Parathyroid adenoma (tissue), 2 donors: ENCODE data around the gene FOXJ3.

Experiments used
- H2AFZ ChIP-seq: fragments of 300-600 bp; sonication (generic); one replicate; pipeline ENCODE4 v1.7.0; 2017; ENCODE audit warnings: antibody characterized with exemption, mild to moderate bottlenecking
- H3K27ac ChIP-seq: fragments of 300-600 bp; sonication (generic); one replicate; pipeline ENCODE4 v1.7.0; 2017
- H3K27me3 ChIP-seq: fragments of 300-600 bp; sonication (generic); one replicate; pipeline ENCODE4 v1.7.0; 2017; ENCODE audit warnings: low read length; ENCODE audit not compliant: control insufficient read depth, insufficient read depth
- H3K36me3 ChIP-seq: fragments of 300-600 bp; sonication (generic); one replicate; pipeline ENCODE4 v1.7.0; 2017; ENCODE audit warnings: low read length; ENCODE audit not compliant: control insufficient read depth, insufficient read depth
- H3K4me1 ChIP-seq: fragments of 300-600 bp; sonication (generic); one replicate; pipeline ENCODE4 v1.7.0; 2017; ENCODE audit warnings: control low read depth
- H3K4me2 ChIP-seq: fragments of 300-600 bp; sonication (generic); one replicate; pipeline ENCODE4 v1.7.0; 2017; ENCODE audit warnings: low read length
- H3K4me3 ChIP-seq: fragments of 300-600 bp; sonication (generic); one replicate; pipeline ENCODE4 v1.7.0; 2017; ENCODE audit warnings: low read depth, low read length
- H3K79me2 ChIP-seq: fragments of 300-600 bp; sonication (generic); one replicate; pipeline ENCODE4 v1.7.0; 2017; ENCODE audit warnings: control low read depth
- H3K9ac ChIP-seq: fragments of 300-600 bp; sonication (generic); one replicate; pipeline ENCODE4 v1.7.0; 2017; ENCODE audit warnings: mild to moderate bottlenecking
- H3K9me3 ChIP-seq: fragments of 300-600 bp; sonication (generic); one replicate; pipeline ENCODE4 v1.7.0; 2017; ENCODE audit warnings: low read length; ENCODE audit not compliant: control insufficient read depth
- CTCF ChIP-seq: fragments of 300-600 bp; sonication (generic); IDR thresholded peaks from one replicate; pipeline ENCODE4 v1.7.0; 2017; ENCODE audit warnings: antibody characterized with exemption, mild to moderate bottlenecking
- donor health status: primary hyperparathyroidism.

Gene FOXJ3

GRCh38 chr1:42311138-42311537 is 23.9 kb downstream of the FOXJ3 start:
- H3K9ac ChIP-seq = no peak overlapping the region
- H3K36me3 ChIP-seq = no peaks in the 10 kb centered on the region
- peaks cover 4% of the 10 kb centered on the region for H3K4me1 ChIP-seq
- peaks cover 23% of the 10 kb centered on the region for H3K79me2 ChIP-seq
- H3K9me3 ChIP-seq = no peaks in the 10 kb centered on the region
- no peak overlapping the region for H2AFZ ChIP-seq
- no peak overlapping the region for H3K4me2 ChIP-seq
- TF ChIP-seq CTCF = no peak
- H3K27me3 ChIP-seq = no peaks in the 10 kb centered on the region
- no peak overlapping the region for H3K27ac ChIP-seq
- H3K4me3 ChIP-seq = no peak overlapping the region

DNA sequence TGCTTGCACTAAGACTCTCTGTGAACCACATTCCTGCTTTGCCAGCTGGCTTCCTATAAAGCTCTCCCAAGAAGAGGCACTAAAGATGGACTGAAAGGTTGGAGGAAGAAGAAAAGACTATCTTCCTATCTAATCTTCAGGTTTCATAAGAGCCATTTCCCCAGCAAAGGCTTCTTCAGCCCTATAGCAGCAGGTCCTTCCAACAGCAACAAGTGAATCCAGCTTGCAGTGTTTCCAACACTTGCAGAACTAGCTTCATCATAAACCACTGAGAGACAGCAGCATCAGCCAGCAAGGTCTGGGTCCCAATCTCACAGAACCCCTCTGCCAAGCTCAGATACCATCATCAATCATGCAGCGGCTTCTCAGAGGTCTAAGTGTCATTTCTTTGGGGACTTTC is 28.1 kb downstream of the FOXJ3 start:
- no peaks in the 10 kb centered on the region for H3K27me3 ChIP-seq
- H3K4me2 ChIP-seq = no peak overlapping the region
- H3K4me3 ChIP-seq = no peak overlapping the region
- peaks cover 4% of the 10 kb centered on the region for H3K4me1 ChIP-seq
- H3K36me3 ChIP-seq = no peaks in the 10 kb centered on the region
- H3K79me2 ChIP-seq = peaks cover 6% of the 10 kb centered on the region
- no peak overlapping the region for H2AFZ ChIP-seq
- H3K27ac ChIP-seq = no peak overlapping the region
- no peak overlapping the region for H3K9ac ChIP-seq
- no peak for TF ChIP-seq CTCF
- H3K9me3 ChIP-seq = no peaks in the 10 kb centered on the region

- H3K9ac ChIP-seq = no peak overlapping the region
- no peaks in the 10 kb centered on the region for H3K9me3 ChIP-seq
- H3K27ac ChIP-seq = no peak overlapping the region
- no peaks in the 10 kb centered on the region for H3K27me3 ChIP-seq
- H3K4me3 ChIP-seq = no peak overlapping the region
- peaks cover 4% of the 10 kb centered on the region for H3K4me1 ChIP-seq
- H3K36me3 ChIP-seq = no peaks in the 10 kb centered on the region
- no peak overlapping the region for H3K4me2 ChIP-seq
- H3K79me2 ChIP-seq = peaks cover 14% of the 10 kb centered on the region
- H2AFZ ChIP-seq = no peak overlapping the region
- TF ChIP-seq CTCF = no peak
These were observed 29.4 kb downstream of the FOXJ3 start for GRCh38 chr1:42305639-42306038.

- TF ChIP-seq CTCF = no peak
- H3K36me3 ChIP-seq = no peaks in the 10 kb centered on the region
- no peak overlapping the region for H3K27ac ChIP-seq
- H3K9me3 ChIP-seq = no peaks in the 10 kb centered on the region
- H3K9ac ChIP-seq = no peak overlapping the region
- H3K79me2 ChIP-seq = peaks cover 22% of the 10 kb centered on the region
- peaks cover 2% of the 10 kb centered on the region for H3K4me1 ChIP-seq
- no peak overlapping the region for H3K4me2 ChIP-seq
- H3K4me3 ChIP-seq = no peak overlapping the region
- no peaks in the 10 kb centered on the region for H3K27me3 ChIP-seq
- no peak overlapping the region for H2AFZ ChIP-seq
These were observed 33.0 kb downstream of the FOXJ3 start for GRCh38 chr1:42302034-42302433.

GRCh38 chr1:42298520-42298919 is 36.5 kb downstream of the FOXJ3 start:
- Histone ChIP-seq H3K4me3 (no peak overlapping the region), H3K79me2 (peaks cover 28% of the 10 kb centered on the region), H3K9me3 (no peaks in the 10 kb centered on the region), H3K27ac (no peak overlapping the region), H3K4me2 (no peak overlapping the region), H2AFZ (no peak overlapping the region), H3K36me3 (no peaks in the 10 kb centered on the region), H3K27me3 (no peaks in the 10 kb centered on the region), H3K9ac (no peak overlapping the region), H3K4me1 (no peaks in the 10 kb centered on the region)
- no peak for TF ChIP-seq CTCF
